ENCODE results near the gene PSMA6.
"Not testable (repeated sequence)": the region's sequence is repeated elsewhere in the genome, so short reads cannot be mapped to it uniquely, and the experiment has no call there.

The PSMA6 gene

DNA sequence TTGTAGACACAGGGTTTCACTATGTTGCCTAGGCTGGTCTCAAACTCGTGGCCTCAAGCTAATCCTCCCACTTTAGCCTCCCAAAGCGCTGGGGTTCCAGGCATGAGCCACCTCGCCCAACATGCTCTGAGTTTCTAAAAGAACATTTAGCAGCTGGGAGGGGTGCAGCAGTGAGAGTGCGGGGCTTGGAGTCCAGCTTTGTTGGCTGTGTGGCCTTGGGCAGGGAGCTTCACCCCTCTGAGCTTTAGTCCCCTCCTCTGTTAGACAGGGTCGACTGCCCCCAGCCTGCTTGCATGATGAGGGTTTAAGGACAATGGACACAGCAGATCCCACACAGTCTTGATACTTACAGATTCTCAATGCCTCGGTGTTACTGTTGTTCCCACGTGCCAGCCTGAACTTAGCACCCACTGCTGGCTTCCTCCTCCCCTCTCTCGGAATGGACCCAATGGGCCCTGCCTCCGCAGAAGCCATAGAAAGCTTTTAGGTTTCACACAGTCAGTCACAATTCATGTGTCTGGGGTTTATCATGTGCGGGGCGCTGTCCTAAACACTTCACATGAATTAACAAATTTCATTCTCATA, 54.6 kb downstream of the PSMA6 start:
- no peak for DNase-seq

DNA sequence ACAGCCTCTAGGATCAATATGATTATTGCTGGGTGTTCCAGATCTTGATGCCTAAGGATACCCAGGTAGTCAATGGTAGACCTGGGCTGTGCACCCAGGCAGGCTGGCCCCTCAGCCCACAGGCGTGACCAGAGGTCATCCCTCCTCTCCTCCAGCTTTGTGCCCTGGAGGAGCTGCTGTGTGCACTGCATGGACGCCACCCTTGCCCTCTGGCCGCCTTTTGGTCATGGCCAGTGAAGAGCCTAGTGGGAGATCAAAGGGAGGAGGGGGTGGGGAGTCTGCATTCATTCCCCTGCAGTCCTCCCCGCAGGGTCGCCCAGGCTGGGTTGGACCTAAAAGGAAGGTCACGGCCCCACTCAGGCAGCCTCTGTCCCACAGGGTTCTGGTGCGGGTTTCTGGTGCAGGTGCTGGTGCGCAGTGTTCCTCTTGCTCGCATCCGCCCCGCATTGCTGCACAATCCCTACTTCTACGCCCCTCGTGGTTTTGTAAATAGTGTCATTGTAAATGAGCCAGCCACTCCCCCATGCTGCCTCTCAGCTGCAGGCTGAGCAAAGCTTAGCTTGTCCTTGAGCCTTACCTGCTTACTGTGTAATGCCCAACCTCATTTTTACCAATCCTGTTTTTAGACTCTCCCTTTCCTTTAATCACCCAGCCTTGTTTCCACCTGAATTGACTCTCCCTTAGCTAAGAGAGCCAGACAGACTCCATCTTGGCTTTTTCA, 55.3 kb downstream of the PSMA6 start:
- DNase-seq = no peak

DNA sequence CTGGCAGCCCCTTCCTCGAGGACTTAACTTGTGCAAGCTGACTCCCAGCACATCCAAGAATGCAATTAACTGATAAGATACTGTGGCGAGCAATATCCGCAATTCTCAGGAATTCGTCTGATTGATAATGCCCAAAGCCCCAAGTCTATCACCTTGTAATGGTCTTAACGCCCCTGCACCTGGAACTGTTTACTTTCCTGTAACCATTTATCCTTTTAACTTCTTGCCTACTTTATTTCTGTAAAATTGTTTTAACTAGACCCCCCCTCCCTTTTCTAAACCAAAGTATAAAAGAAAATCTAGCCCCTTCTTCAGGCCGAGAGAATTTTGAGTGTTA, 55.8 kb downstream of the PSMA6 start:
- not testable (repeated sequence) for DNase-seq

DNA sequence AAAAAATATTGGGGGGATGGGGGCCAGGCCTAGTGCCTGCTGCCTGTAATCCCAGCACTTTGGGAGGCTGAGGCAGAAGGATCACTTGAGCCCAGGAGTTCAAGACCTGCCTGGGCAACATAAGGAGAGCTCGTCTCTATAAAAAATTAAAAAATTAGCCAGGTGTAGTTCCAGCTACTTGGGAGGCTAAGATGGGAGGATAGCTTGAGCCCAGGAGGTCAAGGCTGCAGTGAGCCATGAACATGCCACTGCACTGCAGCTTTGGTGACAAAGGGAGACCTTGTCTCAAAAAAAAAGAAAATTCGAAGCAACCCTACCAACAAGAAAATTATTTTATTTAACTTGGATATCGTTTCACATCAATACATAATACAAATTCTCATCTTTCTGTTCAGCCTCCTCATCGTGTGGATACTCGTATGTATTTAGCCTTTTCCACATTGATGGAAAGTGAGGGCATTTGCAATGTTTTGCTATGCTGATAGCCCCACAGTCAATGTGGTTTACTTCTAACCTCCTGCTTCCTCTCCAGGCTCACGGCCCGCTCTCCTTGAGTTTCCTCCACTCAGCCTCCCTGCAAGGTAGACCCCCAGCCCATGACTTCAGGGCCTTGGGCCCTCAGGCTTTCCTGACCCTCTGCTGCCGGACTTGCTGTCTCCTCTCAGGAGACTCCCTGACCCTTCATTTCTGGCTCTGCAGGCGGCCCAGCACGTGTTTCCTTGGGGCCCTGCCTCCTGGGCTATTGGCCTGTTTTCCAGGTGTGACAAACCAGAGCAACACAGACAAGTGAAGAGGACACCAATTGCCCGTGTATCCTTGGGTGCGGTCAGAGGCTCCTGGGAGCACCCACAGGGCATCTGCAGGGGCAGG, 57.5 kb downstream of the PSMA6 start:
- DNase-seq = no peak

DNA sequence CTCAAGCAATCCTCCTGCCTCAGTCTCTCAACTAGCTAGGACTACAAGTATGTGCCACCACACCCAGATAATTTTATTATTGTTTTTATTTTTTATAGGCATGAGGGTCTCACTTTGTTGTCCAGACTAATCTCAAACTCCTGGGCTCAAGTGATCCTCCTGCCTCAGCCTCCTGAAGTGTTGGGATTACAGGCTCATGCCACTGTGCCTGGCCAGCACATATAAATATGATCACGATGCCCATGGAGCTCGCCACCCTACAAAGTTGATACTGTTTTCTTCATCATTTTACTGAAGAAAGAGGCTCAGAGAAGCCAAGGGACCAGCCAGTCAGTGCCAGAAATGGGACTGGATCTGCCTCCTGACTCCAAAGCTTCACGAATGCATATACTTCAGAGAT, 59.3 kb downstream of the PSMA6 start:
- no peak for DNase-seq

DNA sequence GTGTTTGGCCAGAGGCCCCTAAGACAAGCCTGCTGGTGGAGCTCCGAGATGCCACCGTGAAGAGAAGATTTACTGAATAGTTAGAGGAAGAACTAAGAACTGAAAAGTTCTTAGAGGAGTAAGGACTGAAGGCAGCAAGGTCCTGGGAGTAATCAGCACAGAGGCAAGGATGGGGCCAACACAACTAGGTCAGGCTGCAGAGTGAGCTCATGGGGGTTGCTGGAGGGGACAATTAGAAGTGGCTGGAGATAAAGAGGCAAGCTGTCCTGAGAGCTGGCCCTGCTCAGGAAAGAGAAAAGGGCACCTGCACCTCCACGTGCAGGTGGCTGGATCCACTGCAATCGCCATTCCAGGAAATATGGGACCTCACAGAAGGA, 59.7 kb downstream of the PSMA6 start:
- no peak for DNase-seq

DNA sequence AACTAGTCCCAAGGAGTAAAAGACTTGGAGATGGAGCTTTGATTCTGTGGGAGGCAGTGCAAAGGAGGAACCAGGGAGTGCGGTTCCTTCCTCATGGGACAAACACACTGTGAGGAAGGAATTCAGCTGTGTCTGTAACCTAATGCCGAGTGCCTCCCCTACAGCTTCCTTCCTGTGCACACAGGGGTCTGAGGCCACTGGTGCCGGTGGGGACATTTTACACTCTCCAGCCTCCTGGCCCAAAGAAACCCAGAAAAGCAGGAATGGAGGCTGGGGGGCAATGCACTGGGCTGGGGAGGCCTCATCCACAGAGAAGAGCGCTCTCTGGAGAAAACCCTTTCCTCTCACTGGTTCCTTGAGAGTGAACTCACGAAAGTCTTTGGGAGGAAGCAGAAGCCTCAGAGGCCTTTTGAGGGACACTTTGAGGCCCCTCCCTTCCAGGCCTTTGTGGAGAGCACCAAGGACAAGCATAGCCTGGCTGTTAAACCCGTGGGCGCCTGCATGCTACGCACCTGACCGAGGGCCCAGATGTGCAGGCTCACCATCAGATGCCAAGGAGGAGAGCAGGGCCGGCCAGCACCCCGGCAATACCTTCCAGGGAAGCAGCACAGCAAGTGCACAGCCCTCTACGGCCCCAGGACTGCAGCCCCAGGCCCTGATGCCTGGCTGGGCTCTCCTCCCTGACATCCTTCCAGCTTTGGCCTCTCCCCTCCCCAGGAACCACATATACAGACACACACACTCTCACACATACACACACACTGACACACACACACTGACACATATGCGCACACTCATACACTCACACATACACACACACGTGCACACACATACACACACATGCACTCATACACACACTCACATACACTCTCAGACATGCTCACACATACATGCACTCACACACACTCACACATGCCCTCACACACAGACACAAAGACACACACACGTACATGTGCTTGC, 60.4 kb downstream of the PSMA6 start:
- no peak for DNase-seq

DNA sequence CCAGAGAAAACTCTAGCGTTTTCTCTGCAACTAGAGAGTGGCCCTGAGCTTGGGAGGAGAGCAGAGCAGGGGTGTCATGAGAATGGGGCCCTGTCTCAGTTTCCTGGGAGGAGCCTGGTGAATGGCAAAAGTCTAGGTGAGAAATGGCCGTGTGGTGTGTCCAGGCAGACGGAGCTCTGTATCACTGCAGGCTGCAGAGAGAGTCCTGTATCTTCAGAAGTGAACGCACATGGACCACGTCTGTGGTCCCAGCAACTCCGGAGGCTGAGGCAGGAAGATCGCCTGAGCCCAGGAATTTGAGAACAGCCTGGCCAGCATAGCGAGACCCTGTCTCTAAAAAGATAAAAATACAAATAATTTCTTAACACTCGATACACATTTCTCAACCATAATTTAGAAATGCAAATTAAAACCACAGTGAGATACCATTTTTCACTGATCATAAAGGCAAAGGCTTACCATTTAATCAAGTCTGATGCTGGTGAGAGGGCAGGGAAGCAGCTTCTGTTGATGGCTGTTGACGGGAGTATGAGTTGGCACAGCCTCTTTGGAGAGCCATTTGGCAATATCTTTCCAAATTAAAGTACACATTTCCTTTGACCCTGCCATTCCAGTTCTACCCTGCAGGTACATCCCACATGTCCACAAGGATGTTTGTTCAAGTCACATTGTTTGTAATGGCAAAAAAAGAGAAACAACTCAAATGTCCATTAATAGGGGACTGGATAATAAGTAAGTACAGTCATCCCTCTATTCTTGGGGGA, 61.4 kb downstream of the PSMA6 start:
- DNase-seq = no peak

DNA sequence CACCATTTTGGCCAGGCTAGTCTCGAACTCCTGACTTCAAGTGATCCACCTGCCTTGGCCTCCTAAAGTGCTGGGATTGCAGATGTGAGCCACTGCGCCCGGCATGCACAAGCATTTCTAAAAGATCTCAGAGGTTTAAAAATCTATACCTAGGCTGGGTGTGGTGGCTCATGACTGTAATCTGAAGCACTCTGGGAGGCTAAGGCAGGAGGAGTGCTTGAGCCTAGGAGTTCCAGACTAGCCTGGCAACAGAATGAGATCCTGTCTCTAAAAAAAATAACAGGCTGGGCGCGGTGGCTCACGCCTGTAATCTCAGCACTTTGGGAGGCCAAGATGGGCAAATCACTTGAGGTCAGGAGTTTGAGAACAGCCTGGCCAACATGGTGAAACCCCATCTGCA, 63.1 kb downstream of the PSMA6 start:
- DNase-seq = not testable (repeated sequence)

DNA sequence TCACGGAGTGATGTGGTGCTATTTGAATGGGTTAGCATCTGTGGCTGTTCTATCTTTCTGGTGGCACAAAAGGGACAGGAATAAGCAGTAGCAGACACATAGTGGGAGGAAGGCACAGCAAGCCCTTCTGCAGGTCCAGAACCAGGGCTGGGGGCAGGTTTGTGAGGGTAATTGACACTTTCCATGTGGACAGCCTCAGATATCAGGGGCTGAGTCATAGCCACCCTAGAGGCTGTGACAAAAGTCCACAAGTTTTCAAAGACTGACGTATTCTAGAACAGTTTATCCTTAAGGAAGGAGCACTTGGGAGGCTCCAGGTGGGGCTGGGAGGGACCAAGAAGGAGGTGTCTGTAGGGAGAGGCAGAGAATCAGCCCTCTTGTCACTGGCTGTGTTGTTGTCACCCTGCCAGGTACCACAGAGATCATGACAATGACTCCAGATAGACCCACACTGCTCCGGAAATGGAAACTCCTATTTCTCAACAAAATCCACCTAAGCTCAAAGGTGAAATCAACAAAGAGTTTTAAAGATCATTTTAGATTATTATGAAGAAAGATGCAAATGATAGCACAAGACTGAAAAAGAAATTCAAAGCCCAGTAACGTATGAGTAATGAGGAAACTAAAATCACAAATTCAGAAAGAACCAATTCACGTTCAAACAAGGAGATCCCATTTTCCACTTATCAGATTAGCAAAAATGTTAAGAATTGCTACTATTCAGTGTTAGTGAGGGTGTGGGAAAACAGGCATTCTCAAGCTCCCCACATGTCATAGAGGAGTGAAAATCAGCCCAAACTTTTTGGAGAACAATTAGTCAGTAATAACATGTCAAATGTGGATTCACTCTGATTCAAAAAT, 64.0 kb downstream of the PSMA6 start:
- no peak for DNase-seq

DNA sequence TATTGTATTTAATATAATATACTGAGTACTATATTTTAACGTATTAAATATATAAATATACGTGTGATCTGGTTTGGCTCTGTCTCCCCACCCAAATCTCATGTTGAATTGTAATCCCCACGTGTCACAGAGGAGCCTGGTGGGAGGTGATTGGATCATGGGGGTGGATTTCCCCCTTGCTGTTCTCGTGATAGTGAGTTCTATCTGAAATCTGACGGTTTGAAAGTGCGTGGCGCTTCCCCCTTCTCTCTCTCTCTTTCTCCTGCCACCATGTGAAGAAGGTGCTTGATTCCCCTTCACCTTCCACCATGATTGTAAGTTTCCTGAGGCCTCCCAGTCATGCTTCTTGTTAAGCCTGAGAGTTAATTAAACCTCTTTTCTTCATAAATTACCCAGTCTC, 67.5 kb downstream of the PSMA6 start:
- DNase-seq = not testable (repeated sequence)

DNA sequence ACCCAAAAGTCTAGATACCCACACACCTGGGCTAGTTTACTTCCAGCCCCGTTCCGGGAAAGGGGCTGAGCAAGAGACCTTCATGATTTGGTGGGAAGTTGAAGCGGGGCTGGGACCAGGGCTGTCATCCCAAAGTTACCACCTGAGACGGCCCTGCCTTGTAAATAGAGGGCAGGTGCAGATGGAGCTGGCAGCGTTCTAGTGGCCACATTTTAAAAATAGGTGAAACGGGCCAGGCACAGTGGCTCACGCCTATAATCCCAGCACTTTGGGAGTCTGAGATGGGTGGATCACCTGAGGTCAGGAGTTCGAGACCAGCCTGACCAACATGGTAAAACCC, 68.9 kb downstream of the PSMA6 start:
- DNase-seq = no peak

DNA sequence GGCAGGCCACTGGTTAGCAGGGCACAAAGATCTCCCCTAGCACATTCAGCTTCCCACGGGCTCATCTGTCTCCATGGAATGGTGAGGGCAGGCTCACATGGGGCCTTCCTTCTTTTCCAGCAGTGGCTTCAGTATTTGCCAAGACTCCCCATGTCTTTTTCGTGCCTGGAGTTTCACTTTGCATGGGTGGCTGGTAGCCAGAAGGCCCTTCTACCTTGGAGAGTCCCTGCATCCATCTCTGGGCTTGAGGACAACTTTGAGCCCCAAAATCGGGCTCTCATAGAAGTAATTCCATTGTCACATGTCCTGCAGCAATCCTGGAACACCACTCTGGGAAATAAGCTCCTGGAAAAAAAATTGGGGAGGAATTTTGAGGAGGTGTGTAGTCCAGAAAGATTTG, 70.3 kb downstream of the PSMA6 start:
- no peak for DNase-seq

DNA sequence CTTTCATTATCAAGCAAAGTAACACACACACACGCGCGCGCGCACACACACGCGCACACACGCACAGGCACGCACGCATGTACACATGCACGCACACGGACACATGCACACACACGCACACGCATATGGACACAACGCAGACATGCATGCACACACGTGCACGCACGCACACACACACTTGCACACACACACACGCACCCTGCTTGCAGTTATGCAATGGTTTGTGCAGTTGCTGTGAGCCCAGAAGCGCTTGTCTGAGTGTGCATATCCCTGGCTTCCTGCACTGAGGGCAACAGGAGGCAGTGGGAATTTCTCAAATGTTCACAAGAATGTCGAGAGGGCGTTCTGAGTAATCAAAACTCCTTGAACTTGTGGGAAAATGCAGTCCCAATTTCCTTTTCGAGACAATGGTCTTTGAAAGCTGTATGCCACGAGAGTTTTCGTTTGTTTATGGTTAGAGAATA, 70.8 kb downstream of the PSMA6 start:
- no peak for DNase-seq

DNA sequence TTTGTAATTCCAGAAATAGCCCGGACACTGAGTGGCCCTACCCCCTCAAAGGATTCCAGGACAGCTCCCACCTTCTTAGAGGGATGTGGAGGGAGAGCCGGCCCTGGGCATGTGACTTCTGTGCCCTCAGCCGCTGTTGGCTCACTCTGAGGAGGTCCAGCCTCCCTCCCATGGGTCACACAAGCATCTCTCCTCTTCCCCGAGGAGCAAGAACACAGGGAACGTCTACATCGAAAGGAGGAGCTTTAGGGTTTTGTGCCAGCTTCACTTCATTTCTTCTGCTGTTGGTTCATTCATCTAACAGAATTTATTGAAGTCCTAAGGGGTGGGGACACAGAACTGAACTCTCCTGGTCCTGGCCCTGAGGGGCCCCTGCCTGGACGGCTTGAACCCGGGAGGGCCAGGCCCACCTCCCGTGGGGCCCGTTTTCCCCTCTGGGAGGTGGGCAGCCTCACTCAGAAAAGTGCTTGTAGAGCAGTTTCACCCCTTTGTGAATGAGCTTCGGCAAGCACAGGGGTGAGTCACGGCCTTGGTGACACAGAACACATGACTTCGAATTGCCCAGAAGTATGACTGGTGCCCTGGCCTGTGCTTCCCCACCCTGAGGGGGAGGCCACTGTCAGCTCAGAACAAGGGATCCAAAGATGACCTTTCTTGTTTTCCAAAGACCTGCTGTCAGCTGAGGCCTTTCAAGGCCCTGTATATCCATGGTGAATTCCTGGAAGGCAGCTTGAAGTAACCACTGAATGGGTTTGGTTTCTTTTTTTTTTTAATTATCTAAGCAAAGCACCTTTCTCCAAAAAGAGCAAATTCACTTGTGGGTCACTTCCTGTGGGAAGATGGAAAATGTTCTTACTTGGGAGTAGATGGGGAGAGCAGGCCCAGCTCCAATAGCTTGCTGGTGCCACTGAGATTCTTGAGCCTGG, 73.2 kb downstream of the PSMA6 start:
- peak in 3 of 4 experiments; percentile 10 to 58 (median 53) for DNase-seq

DNA sequence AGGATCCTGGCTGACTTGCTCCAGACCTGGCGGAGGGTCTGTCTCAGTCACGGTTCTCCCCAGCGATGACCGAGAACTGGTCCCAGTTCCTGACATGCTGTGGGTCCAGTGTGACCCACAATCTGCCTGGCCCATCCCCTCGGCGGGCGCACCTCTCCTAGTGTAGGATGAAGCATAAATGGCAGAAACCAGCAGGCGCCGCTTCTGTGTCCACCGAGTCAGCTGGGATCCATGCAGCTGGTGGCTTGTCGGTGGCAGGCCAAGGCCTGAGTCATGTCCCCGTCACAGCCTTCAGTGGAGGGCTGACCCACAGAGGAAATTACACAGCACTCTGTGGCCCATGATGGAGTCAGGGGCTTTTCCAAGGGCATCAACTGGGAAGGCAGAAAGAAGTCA, 73.9 kb downstream of the PSMA6 start:
- no peak for DNase-seq

DNA sequence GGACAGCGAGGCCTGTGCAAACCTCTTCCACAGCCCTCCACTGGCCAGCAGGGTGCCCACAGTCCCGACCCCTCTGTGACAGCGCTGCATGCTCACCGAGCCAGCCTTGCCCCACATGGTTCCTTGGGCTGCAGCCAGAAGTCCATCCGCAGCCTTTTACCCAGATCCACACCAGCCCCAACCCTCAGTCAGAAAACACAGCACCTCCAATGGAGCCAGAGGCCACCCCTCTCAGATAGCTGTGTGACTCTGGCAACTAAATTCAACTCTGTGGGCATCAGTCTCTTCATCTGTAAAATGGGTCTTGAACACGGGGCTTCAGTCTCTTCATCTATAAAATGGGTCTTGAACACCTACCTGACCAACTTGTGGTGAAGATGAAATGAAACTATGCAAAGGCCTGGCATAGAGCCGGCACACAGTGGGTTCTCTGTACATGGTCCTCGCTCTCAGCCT, 74.4 kb downstream of the PSMA6 start:
- no peak for DNase-seq

DNA sequence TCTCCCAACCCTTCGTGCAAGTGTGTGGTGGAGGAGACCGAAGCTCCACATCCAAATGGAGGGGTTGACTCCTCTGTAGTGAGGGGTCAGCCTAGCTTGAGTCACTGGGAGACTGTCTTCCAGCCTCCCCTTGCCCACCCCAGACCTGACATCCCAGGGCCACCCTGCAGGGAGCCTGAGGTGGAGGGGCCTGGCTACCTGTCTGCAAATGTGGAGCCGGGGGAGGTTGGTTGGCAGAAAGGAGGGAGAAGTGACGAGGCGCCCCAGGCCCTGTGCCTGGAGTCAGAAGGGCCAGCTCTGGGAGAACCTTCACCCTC, 74.8 kb downstream of the PSMA6 start:
- DNase-seq = no peak
